PFSK-1 (cell line): Measurements from ENCODE around the gene CORO2B.

Experiments
- FOXP2 ChIP-seq: optimal IDR thresholded peaks from 2 replicates; pipeline ENCODE3; 2011; ENCODE audit warnings: borderline replicate concordance, control low read depth, inconsistent platforms; ENCODE audit not compliant: insufficient read depth; ENCODE audit errors: extremely low read length, extremely low read depth
- POLR2AphosphoS5 ChIP-seq: IDR thresholded peaks from 2 replicates; pipeline ENCODE4 v1.6.1; 2012; ENCODE audit warnings: low read depth, mild to moderate bottlenecking, control low read depth, low read length, moderate library complexity
- SIN3A ChIP-seq: IDR thresholded peaks from 2 replicates; pipeline ENCODE4 v1.6.1; 2012; ENCODE audit warnings: mild to moderate bottlenecking, low read length, moderate library complexity, borderline replicate concordance; ENCODE audit not compliant: insufficient read depth
- TAF1 ChIP-seq: IDR thresholded peaks from 2 replicates; pipeline ENCODE4 v1.6.1; 2012; ENCODE audit warnings: low read length, control low read depth, borderline replicate concordance; ENCODE audit not compliant: insufficient read depth
- TF ChIP-seq, protein P1 (sequence below), 2 experiments: IDR thresholded peaks; 2 replicates each; pipeline versions ENCODE4 v1.6.1 to v1.8.0; 2011 to 2012; ENCODE audit warnings: low read depth in 2 of 2, low read length in 2 of 2, control low read depth in 1 of 2, inconsistent platforms in 1 of 2, mild to moderate bottlenecking in 1 of 2, moderate library complexity in 1 of 2; ENCODE audit not compliant: insufficient read depth in 1 of 2

DNA sequence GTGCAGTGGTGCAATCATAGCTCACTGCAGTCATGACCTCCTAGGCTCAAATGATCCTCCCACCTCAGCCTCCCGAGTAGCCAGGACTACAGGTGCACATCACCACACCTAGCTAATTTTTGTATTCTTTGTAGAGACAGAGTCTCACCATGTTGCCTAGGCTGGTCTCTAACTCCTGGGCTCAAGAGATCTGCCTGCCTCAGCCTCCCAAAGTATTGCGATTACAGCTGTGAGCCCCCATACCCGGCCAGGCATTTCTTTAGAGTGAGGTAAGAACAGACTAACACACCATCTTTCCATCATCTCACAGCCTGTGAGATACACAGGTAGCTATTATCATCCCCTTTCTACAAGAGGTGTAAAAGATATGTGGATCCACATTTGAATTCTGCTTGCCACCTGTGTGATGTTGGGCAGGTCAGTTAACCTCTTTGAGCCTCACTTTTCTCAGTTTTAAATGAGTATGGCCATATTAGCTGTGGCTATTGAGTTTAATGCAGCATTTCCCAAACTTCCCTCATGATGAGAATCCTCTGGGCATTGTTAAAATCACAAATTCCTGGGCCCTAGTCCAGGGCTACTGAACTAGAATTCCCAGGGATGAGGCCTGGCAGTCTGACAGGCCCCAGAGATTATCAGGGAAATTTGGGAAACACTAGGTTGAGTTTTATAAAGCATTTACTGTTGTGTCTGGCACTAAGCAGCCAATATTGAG lies 195.9 kb downstream of the CORO2B start:
- TF ChIP-seq POLR2AphosphoS5 (no peak), SIN3A (no peak), TAF1 (no peak), FOXP2 (no peak)
- TF ChIP-seq, protein P1, sequence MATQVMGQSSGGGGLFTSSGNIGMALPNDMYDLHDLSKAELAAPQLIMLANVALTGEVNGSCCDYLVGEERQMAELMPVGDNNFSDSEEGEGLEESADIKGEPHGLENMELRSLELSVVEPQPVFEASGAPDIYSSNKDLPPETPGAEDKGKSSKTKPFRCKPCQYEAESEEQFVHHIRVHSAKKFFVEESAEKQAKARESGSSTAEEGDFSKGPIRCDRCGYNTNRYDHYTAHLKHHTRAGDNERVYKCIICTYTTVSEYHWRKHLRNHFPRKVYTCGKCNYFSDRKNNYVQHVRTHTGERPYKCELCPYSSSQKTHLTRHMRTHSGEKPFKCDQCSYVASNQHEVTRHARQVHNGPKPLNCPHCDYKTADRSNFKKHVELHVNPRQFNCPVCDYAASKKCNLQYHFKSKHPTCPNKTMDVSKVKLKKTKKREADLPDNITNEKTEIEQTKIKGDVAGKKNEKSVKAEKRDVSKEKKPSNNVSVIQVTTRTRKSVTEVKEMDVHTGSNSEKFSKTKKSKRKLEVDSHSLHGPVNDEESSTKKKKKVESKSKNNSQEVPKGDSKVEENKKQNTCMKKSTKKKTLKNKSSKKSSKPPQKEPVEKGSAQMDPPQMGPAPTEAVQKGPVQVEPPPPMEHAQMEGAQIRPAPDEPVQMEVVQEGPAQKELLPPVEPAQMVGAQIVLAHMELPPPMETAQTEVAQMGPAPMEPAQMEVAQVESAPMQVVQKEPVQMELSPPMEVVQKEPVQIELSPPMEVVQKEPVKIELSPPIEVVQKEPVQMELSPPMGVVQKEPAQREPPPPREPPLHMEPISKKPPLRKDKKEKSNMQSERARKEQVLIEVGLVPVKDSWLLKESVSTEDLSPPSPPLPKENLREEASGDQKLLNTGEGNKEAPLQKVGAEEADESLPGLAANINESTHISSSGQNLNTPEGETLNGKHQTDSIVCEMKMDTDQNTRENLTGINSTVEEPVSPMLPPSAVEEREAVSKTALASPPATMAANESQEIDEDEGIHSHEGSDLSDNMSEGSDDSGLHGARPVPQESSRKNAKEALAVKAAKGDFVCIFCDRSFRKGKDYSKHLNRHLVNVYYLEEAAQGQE (IDR thresholded peaks at IDR 0.05; ENCODE audit: insufficient read depth in 1 of 2, low read depth in 2 of 2, low read length in 2 of 2), result no peak
